ENCODE data around the gene CDK5. TPM values are rescaled to one million over a fixed set of nuclear protein-coding genes. Genes with fewer than 3 reads are reported as not detected.

Gene CDK5
- polyA plus RNA-seq, 3 donors = 16.4 to 19.5 (median 18.8) TPM

Other genes with a start within 250 kb of the CDK5 start
- 10 to 100 TPM; 63.0 to 89.9 (median 82.6) TPM for gene AOC1, start 205.4 kb downstream of the CDK5 start, polyA plus RNA-seq (ENCODE audit: insufficient read length in 3 of 3)
- 10 to 100 TPM; 16.9 to 22.5 (median 21.0) TPM for gene KCNH2, start 79.6 kb downstream of the CDK5 start, polyA plus RNA-seq (ENCODE audit: insufficient read length in 3 of 3)
- 10 to 100 TPM; 11.0 to 14.2 (median 12.3) TPM for gene NOS3, start 66.9 kb downstream of the CDK5 start, polyA plus RNA-seq (ENCODE audit: insufficient read length in 3 of 3)
- gene ATG9B, start 33.4 kb downstream of the CDK5 start, polyA plus RNA-seq (ENCODE audit: insufficient read length in 3 of 3) = 1 to 10 TPM; 1.5 to 3.1 (median 2.6) TPM
- 10 to 100 TPM; 21.8 to 37.3 (median 29.9) TPM for gene ABCB8, start 29.4 kb downstream of the CDK5 start, polyA plus RNA-seq (ENCODE audit: insufficient read length in 3 of 3)
- gene ASIC3, start 9.4 kb downstream of the CDK5 start, polyA plus RNA-seq (ENCODE audit: insufficient read length in 3 of 3) = 1 to 10 TPM; 2.1 to 3.2 (median 2.4) TPM
- gene SLC4A2, start 1.7 kb upstream of the CDK5 start, polyA plus RNA-seq (ENCODE audit: insufficient read length in 3 of 3) = 100 to 1,000 TPM in 2 of 3 donors, 10 to 100 TPM in 1; 98.8 to 120 (median 115) TPM
- gene FASTK, start 22.9 kb upstream of the CDK5 start, polyA plus RNA-seq (ENCODE audit: insufficient read length in 3 of 3) = 10 to 100 TPM; 75.2 to 83.3 (median 79.1) TPM
- 10 to 100 TPM; 31.3 to 45.2 (median 39.3) TPM for gene TMUB1, start 25.6 kb upstream of the CDK5 start, polyA plus RNA-seq (ENCODE audit: insufficient read length in 3 of 3)
- gene AGAP3, start 28.6 kb upstream of the CDK5 start, polyA plus RNA-seq (ENCODE audit: insufficient read length in 3 of 3) = 10 to 100 TPM; 68.0 to 78.3 (median 72.8) TPM
- gene GBX1, start 109.8 kb upstream of the CDK5 start, polyA plus RNA-seq (ENCODE audit: insufficient read length in 3 of 3) = under 1 TPM in 2 of 3 donors, not detected in 1; 0.28 to 0.34 TPM
- under 1 TPM in 1 of 3 donors, not detected in 2; 0.04 TPM for gene ASB10, start 129.4 kb upstream of the CDK5 start, polyA plus RNA-seq (ENCODE audit: insufficient read length in 3 of 3)
- not detected for gene H2BK1, start 152.6 kb upstream of the CDK5 start, polyA plus RNA-seq (ENCODE audit: insufficient read length in 3 of 3)
- 10 to 100 TPM; 25.9 to 28.9 (median 26.3) TPM for gene ABCF2, start 169.3 kb upstream of the CDK5 start, polyA plus RNA-seq (ENCODE audit: insufficient read length in 3 of 3)
- 10 to 100 TPM; 22.0 to 29.6 (median 28.4) TPM for gene CHPF2, start 174.6 kb upstream of the CDK5 start, polyA plus RNA-seq (ENCODE audit: insufficient read length in 3 of 3)
- 10 to 100 TPM; 76.0 to 80.1 (median 77.1) TPM for gene SMARCD3, start 190.8 kb upstream of the CDK5 start, polyA plus RNA-seq (ENCODE audit: insufficient read length in 3 of 3)